NCI-H146 (cell line): Measurements from ENCODE around the gene MVB12B.

Source experiments
- DNase-seq: peaks from one replicate; lab custom pipeline; 2025; lab: John Stamatoyannopoulos, UW

Gene MVB12B

DNA sequence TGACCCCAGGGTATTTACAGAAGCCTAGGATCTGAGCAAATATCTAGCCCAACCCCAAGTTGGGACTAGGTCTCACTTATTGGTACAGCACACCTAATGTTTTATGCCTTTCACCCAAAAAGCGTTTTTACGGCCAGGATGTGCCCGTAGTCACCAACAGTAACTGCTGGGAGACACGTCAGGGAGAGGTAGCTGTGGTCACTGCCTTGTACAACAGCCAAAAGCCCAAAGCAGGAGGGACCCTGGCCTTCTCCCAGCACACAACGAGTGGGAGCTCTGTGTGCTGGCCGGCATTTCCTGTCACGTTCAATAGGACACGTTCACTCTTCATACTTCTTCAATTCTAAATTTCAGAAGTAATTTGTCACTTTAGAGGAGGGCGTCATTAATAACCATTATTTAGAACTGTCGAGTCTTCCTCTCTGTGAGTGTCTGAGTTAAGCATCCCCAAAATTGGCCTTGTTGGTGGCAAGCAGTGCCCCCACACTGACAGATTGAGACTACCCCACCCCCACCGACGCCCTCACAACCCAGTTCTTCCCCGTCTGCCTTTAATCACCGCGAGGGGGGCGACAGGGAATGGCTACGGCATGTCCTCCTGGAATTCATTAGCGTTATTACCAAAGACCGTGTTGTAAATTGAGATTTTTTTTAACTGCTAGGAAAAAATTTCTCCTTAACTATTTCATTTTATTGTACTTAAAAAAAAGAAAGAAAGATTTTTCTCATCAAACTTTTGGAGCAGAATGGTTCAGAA is 80.7 kb downstream of the MVB12B start:
- no peak for DNase-seq

DNA sequence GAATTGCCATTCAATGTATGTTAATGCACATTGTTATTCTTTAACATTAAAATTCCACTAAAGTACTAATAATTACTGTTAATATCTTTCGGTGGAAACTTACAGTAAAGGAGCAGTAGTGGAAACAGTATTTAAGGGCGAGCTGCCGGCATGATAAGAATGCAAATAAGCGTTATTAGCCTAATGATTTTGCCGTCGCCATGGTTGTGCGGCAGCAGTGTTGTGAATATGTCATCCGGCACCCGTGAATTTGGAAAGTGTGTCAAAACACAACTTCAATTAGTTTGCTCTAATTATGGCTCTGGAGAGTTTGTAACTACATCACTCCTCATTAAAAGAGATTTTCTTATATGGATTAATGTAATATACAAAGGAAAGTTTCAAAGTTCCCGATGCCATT is 81.4 kb downstream of the MVB12B start:
- no peak for DNase-seq

DNA sequence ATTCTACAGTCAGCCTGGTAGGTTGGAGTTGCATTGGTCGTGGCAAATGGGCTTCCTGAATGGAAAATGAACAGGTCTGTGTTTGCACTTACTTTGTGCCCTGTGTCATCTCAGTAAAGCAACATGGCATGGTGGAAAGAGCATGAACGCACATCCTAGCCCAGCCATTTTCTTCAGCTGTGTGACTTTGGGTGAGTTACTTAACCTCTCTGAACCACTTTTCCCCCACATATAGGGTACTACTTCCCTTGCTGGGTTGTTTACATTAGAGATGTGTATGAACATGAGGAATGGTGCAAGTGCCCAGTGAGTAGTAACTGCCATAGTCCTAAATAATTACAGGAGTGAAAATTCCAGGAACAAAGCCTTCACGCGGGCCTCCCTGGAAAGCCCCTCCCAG is 83.6 kb downstream of the MVB12B start:
- DNase-seq, result no peak

DNA sequence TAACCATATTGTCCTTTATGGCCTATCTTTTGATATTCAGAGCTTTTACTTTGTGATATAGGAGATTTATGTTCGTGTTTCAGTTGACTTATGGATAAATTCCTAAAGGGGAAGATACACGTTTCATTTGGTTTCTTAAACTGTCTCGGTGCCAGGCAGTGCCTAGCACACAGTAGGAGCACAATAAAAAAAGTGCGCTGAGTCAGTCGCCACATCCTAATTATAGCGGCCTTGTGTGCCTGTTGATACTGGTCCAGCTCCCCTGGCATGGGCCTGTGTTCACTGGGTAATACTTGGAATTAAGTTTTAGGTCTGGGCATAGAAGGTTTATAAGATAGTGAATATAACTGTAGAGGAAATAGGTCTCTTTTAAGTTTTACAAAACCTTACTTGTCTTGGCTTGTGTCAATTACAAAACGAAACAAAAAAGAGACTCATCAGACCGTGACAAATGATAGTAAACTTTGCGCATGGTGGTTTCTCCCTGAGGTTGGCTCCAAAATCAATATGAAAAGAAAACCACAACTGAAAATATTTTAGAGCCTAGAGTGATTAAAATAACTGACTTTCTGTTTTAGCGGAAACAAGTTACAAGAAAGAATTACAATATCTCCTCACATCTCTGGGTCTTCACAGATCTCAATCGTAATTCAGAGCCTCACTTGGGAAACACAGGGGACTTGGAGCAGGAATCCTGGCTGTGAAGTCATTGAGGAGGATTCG is 84.8 kb downstream of the MVB12B start:
- DNase-seq, result no peak

DNA sequence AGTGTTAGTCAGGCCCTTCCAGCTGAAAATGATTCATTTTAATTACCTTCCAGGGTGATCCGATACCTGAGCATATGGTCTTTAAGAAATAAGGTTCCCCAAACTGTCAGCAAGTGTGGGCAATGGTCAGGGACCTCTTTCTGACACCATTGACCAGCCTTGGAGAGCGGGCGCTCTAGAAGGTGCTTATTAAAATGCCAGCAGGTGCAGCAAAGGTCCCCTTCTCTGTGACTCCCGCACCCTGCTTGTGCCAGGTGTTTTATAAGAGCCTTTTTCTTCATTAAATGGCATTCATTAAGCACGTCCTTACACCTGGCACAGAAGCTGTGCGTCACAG is 85.3 kb downstream of the MVB12B start:
- peak; percentile 76 for DNase-seq

DNA sequence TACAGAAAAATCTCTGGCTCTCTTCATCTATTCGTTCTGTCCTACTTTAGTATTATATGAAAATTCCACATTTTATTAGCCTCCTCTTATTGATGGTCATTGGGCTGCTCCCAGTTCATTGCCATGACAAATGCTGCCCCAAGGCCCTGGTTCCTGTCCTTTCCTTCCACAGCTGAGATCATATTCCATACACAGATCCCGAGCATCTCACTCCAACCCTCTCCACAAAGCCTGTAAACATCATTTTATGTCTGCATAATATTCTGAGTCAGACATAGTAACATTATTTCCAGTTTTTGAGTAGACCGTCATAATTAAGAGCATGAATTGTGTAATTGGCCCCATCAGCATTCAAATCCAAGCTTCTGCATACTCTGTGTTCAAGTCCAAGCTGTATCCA is 86.3 kb downstream of the MVB12B start:
- no peak for DNase-seq

DNA sequence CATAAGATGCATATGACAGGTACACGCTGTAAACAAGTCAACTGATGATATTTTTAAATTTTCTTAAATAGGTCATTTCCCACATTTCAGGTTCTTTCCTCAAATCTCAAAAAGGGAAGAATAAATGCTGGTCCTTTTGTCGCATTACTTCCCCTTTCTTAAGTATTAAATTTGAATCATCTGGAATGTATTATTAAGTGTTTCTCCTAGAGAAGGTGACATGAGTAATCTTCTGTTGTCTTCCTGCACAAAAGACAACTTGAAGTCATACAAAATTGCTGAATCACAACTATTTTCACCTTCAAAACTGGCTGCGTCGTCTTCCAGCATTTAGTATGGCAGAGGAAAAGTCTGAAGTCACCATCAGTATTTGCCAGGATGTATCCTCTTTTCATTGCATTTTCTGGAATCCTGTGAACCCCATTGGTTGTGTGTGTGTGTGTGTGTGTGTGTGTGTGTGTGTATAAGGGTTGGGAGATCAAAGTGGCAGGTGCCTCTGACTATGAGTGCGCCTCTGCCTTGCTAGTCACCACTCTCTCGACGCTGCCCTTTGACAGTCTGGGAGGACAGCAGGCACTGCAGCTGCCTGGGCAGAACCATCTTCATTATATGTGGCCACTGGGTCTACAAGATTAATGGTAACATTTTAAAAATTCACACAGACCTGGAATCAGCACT is 86.9 kb downstream of the MVB12B start:
- DNase-seq, result no peak

DNA sequence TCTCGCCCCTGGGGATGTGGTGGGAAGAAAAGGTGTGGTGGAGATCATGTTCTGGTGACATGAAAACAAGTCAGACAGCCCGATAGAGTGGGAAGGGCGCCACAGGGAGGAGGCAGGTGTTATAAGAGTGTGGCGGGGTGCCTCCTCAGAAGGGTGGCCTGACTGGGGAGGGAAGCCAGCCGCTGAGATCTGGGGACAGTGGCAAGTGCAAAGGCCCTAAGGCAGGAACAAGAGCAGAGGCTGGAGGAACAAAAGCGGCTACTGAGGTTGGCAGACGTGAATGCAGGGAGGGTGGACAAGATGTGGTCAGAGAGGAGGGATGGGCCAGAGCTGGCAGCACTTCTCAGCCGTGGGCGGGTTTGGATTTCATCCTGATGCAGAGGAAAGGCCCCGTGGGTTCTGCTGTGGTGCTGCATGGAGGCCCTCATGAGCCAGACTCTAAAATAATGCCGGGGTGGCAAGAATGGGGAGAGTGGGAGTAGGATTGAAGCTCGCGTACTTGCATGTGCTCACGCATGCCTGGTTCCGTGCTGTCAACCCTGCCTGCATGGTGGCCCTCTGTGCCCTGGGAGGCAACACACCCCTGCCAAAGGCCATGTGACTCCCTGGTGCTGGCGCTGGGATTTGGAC is 89.2 kb downstream of the MVB12B start:
- DNase-seq, result no peak

DNA sequence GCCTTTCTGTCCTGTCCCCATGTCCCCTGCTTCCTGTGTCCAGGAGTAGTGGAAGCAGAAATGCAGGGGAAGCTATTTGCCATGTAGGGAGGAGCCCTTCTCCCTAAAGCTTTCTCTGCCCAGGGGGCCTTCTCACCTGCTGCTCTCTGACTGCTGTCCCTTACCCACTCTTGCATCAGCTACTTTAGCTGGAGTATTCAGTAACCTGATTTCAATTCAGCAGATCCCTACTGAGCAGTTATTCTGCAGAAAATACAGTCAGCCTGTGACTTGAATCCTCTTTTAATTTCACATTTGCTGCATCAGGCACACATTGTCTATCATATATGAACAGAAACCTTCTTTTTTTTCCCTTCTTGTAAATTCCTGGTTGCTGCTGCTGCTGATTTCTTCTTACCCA is 90.4 kb downstream of the MVB12B start:
- peak; percentile 85 for DNase-seq

DNA sequence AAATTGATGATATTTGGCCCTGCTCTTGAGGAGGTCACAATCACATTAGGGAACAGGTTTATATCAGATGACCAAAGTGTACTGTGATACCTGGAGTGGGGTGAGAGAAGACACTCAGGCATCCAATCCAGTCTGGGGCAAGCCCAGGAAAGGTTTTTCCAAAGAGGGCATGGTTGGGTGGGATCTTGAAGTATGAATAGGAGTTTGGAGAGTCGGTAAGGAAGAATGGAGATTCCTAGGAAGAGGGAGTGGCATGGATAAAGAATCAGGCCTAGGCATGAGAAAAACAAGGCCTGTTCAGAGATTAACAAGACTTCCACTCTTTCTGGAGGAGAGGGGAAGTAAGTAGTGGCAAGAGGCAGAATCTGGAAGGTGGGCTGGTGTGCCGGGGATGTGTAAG is 91.1 kb downstream of the MVB12B start:
- DNase-seq, result no peak

DNA sequence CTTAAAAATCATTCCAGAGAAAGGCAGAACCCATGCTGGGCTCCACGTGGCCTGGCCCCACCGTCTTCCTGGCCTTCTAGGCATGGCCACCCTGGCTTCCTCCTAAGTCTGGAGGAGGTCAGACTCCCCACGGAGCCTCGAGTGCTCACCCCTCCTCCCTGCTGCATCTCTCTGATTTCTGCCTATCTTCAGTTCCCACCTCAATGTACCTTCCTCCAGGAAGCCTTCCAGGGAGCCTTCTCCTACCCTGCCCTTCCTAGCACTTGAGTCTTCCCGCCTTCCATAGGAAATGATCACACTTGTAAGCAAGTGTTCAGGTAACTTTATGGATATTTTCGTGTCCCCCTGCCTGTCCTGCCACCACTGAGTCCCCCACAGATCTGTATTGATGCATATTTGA is 92.0 kb downstream of the MVB12B start:
- DNase-seq, result no peak

DNA sequence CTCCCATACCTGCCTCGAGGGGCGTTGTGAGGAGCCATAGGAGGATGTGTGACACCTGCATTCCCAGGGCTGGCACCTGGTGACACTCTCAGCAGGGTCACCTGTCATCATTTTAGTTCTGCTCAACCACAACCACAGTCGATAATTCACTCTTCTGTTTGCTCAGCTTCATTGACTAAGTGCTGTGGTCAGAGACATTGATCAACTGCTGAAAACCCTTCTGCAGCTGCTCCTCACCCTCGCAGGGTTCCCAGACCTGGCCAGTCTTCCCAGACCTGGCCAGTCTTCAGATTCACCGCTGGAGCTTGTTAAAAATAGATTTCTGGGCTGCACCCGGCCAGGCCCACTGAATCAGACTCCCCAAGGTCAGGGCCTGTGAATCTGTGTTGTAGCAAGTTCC is 92.8 kb downstream of the MVB12B start:
- peak; percentile 95 for DNase-seq

DNA sequence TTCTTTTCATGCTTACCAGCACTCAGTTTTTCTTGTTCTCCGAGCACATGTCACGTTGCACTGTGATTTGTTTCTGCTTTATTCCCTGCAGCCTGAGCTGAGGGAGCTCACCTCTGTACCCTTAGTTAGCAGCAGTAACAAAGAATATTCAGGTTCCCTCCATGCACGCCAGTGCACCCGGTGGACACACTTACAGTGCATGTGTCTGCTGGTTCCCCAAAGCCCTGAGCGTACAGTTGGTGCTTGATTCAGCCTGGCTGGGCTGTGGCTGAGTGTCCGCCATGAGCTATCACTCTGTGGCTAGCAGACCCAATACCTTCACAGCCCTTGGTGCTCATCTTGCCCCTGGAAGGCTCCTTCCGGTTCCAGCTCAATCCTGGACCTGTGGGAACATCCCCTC is 93.5 kb downstream of the MVB12B start:
- DNase-seq, result peak; percentile 28

DNA sequence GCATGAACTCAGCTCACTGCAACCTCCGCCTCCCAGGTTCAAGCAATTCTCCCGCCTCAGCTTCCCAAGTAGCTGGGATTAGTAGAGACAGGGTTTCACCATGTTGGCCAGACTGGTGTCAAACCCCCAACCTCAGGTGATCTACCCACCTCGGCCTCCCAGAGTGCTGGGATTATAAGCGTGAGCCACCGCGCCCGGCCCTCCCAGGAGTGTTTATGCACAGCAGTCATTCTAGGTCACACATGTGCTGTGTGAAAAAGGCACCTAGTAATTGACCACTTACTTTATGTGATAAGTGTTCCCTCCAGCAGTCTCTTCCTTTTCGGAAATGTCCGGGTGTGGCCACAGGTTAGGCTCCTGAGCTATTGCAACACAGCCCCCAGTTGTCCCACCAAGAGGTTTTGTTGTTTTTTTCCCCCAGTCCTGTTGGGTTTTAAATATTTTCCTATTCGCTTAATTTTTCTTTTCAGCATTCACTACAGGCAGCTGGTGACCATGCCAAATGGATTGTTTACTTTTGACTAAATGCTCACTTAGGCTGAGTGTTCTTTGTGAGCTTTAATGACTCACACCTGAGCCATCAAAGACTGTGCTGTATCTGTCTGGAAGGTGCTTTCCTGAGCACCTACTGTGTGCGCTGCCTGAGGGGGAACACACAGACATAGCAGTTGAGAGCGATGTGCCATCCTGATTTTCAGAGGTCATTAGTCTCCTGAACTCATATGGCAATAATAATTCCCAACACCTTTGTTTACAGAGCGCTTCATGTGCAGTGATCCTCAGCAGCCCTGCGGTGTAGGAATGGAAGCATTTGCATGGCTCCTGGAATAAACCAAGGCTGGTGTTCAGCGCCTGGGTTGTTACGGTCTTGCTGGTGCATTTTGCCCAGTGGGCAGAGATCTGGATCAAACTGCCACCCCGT is 94.3 kb downstream of the MVB12B start:
- peak; percentile 94 for DNase-seq

DNA sequence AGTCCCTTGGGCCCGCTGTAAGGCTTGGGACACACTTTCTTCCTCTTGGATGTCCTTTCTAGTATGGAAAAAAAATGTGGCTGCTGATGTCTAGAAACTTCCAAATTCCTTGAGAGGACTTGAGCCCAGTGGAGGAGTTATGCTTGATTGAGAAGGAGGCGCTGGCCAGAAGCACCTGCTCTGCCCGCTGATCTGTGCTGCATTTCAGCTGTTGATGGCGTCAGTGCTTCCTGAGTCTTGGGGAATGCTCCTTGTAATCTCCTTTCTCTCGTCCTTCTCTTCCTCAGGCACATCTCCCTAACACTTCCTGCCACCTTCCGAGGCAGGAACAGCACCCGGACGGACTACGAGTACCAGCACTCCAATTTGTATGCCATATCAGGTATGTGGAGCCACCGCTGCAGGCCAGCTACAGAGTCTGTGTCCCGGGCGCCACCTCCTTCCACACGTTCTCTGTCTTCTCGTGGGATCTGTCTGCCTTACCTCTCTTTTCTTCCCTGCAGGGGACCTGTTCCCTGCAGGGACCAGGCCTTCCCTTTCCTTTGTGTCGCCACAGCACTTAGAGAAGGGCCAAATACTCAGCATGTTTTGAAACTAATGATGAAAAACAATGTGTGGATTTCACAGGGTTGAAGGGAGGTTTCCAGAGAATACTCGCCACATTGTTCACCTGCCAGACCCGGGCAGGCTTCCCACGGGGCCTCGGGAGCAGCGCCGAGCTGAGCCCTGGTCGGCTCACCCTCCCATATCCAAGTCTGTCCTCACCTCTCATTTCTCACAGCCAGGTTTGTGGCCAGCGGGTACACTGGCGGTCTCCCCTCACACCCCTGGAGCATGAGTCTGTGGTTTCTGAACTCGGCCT is 95.2 kb downstream of the MVB12B start:
- DNase-seq, result peak; percentile 70

DNA sequence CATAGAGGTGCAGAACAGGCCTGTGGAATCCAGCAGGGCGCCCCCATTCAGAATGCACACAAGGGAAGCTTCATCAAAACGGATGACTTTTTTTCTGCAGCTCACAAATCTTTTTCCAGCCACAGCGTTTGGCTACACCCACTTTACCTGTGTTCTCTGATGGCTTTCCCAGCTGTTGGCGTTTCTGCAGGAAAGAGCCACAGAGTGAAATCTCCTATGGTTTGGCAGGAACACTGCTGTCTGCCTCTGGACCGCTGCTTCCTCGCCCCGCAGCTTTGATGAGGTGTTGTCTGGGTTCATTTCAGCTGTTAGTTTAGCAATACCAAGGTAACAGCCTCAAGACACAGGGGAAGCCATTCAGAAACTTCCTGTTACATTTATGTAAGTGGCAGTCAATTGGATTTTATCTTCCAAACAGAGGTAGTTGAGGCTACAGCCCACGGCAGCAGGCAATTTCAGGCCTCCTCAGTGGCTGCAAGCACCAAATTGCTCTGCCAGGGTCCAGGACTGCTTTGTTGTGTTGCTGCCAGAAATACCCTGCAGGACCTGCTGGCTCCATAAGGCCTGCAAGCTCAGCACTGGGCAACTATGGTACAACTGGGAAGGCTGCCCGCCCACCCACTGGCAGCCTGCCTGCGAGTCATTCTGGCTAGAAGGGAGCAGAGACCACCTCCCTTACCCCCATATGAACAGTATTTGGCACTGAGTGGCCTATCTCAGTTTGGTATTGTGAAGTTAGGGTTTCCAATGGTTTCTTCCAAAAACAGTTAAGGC is 96.7 kb downstream of the MVB12B start:
- DNase-seq, result no peak

DNA sequence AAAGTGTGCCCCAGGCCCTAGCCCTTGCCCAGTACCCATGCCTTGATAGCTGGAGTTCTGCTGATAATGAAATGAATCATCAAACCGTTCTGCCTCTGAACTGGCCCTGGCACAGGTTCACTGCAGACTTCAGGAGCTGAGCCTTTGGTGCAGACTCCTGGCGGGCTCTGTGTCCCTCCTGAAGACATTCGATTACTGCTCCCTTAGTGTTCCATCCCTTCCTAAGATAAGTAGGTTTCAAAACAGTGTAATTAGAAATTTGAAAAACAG is 97.2 kb downstream of the MVB12B start:
- DNase-seq, result no peak

DNA sequence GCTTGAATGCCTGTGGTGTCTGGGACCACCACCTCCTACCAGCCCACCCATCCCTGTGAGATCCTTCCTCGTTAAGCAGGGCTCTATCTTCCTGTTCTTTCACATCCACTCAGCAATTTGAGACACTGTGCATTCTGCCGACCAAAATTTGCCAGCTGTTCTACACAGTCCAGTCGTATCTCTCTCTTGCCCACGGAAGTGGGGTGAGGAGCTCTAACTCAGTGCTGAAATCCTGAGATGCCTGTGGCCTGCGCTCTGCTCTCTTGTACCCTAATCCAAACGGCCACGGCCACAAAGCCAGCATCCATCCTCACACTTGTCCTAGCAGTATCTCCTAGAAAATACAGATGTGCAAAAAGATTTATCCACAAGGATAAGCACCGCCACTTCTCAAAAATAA is 97.9 kb downstream of the MVB12B start:
- DNase-seq, result no peak

DNA sequence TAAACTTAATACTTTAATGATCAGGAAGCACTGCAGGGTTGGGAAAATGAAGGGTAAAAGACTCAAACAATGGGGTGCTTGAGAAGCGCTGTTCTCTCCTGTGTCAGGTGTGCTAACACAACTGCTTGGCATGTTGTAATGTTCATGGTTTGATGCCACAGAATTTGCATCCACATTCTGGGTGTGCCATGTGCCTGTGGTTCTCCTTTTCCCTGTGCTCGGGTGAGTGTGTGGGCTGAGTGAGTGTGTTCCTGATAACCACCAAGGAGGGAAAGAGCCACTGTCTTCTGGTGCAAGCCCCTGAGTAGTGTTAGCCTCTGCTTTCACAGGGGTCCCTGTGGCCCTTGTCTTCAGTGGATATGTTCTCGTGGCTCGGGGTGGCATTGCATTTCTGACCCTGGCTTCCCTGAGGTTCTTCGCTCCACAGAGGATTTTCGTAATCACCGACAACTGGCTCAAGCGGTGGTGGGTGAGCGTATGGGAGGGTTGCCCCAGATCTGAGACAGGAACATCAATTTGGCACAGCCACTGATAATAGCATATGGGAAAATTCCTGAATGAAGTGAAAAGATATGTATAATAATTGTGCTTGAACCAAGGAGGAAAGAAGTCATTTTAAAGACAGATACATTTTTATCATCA is 102.0 kb downstream of the MVB12B start:
- DNase-seq, result no peak

DNA sequence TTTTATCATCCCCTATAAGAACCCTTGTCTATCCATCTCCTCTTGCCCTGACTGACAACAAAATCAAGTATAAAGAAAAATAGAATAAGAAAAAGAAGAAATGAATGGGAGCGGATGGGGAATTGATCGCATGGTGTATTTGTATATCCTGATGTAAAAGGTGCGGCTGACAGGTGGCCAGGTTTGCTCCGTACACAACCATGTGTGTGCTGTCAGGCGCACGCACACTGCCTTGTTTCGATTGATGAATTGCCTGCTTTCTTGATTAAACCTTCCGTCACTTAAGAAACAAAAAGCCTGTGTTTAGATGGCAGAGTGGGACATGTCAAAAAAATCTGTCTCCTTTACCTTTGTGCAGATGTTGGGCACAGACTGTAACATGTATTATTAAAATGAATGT is 102.6 kb downstream of the MVB12B start:
- no peak for DNase-seq
